Measurements from ENCODE around the gene AIPL1. TPM values are rescaled to one million over a fixed set of nuclear protein-coding genes. Genes with fewer than 3 reads are reported as not detected.

AIPL1 gene
- total RNA-seq, 1 experiment from 2014 or later: not detected

GRCh38 chr17:6467567-6467966 lies 32.6 kb upstream of the AIPL1 start:
- DNase-seq (ENCODE audit: low read depth): no peak

- DNase-seq (ENCODE audit: low read depth): no peak
These were observed 30.5 kb upstream of the AIPL1 start for GRCh38 chr17:6465206-6466003.

- no peak for DNase-seq (ENCODE audit: low read depth)
These were observed 29.6 kb upstream of the AIPL1 start for GRCh38 chr17:6464446-6465041.

GRCh38 chr17:6463616-6464445 lies 28.9 kb upstream of the AIPL1 start:
- DNase-seq (ENCODE audit: low read depth): no peak

GRCh38 chr17:6462692-6463091 lies 27.8 kb upstream of the AIPL1 start:
- no peak for DNase-seq (ENCODE audit: low read depth)

GRCh38 chr17:6461792-6462524 lies 27.0 kb upstream of the AIPL1 start:
- DNase-seq (ENCODE audit: low read depth): no peak

GRCh38 chr17:6461246-6461645 lies 26.3 kb upstream of the AIPL1 start:
- DNase-seq (ENCODE audit: low read depth): no peak

GRCh38 chr17:6460531-6461161 lies 25.7 kb upstream of the AIPL1 start:
- no peak for DNase-seq (ENCODE audit: low read depth)

- DNase-seq (ENCODE audit: low read depth): no peak
These were observed 23.6 kb upstream of the AIPL1 start for GRCh38 chr17:6458460-6458950.

GRCh38 chr17:6457688-6458459 lies 23.0 kb upstream of the AIPL1 start:
- no peak for DNase-seq (ENCODE audit: low read depth)

- peak; percentile 58 for DNase-seq (ENCODE audit: low read depth)
These were observed 22.2 kb upstream of the AIPL1 start for GRCh38 chr17:6456914-6457687.

- DNase-seq (ENCODE audit: low read depth): no peak
These were observed 21.4 kb upstream of the AIPL1 start for GRCh38 chr17:6456321-6456720.

GRCh38 chr17:6455321-6455705 lies 20.4 kb upstream of the AIPL1 start:
- DNase-seq (ENCODE audit: low read depth): no peak

GRCh38 chr17:6454495-6455320 lies 19.8 kb upstream of the AIPL1 start:
- DNase-seq (ENCODE audit: low read depth): no peak

GRCh38 chr17:6453279-6454024 lies 18.5 kb upstream of the AIPL1 start:
- no peak for DNase-seq (ENCODE audit: low read depth)

GRCh38 chr17:6452471-6453266 lies 17.7 kb upstream of the AIPL1 start:
- DNase-seq (ENCODE audit: low read depth): no peak
